Measurements from ENCODE around the gene TTC22.

Gene TTC22

DNA sequence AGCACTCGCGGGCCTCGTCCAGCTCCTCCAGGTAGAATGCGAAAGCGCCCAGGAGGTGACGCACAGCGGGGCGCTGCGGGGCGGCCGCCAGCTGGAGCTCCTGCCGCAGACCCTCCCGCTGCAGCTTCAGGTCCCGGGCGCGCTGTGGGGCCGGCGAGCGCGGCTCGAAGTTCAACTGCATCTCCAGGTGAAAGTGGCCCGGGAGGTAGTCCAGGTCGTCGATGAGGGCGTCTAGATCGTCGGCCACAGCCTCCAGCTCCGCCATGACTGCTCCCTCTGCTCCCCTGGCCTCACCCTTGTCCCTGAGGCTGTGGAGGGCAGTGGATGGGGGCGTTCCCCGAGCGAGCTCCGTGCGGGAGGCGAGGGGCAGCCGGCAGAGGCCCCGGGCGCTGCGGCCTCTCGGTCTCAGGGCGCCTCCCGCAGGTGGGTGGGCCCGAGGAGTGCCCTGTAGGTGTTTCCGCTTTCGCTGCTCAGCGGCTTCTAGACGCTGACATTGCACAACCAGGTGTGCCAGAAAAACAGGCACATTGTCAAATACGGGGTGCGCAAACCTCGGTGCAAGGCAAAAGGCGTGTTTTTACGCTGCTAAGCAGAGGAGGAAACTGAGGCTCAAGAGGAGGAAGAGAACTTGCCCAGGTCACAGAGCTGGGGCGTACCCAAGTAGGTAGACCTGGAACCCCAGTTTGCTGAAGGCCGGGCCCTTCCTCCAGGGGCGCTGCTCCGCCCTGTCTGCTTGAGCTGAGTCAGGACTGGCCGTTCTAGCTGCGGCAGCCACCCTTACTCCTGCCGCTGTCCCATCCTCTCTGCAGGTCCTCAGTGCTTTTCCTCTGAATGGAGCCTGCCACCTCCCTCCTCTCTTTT lies at the start of gene TTC22:
TSS of gene TTC22 (minus strand) at position 425 of the 861 bp plus-strand sequence. CDS start at position 265, 160 bp downstream.
- no peak for ATAC-seq
- TF ChIP-seq RARB (CRISPR knock-in tag; IDR thresholded peaks at IDR 0.05): no peak
- no peak for TF ChIP-seq ESRRG (CRISPR knock-in tag; IDR thresholded peaks at IDR 0.05)
- TF ChIP-seq ZC3H10 (CRISPR knock-in tag; IDR thresholded peaks at IDR 0.05): no peak
- TF ChIP-seq GLIS3 (CRISPR knock-in tag; IDR thresholded peaks at IDR 0.05): no peak
- TF ChIP-seq ARNTL (CRISPR knock-in tag; IDR thresholded peaks at IDR 0.05; ENCODE audit: borderline replicate concordance, low read depth): no peak
- TF ChIP-seq OSR1 (CRISPR knock-in tag; IDR thresholded peaks at IDR 0.05): no peak
- no peak for TF ChIP-seq ISL1 (CRISPR knock-in tag; IDR thresholded peaks at IDR 0.05)
- TF ChIP-seq, protein P1, sequence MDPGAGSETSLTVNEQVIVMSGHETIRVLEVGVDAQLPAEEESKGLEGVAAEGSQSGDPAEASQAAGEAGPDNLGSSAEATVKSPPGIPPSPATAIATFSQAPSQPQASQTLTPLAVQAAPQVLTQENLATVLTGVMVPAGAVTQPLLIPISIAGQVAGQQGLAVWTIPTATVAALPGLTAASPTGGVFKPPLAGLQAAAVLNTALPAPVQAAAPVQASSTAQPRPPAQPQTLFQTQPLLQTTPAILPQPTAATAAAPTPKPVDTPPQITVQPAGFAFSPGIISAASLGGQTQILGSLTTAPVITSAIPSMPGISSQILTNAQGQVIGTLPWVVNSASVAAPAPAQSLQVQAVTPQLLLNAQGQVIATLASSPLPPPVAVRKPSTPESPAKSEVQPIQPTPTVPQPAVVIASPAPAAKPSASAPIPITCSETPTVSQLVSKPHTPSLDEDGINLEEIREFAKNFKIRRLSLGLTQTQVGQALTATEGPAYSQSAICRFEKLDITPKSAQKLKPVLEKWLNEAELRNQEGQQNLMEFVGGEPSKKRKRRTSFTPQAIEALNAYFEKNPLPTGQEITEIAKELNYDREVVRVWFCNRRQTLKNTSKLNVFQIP (CRISPR knock-in tag; IDR thresholded peaks at IDR 0.05; ENCODE audit: borderline replicate concordance, low read depth): no peak
- no peak for TF ChIP-seq ZFP3 (CRISPR knock-in tag; IDR thresholded peaks at IDR 0.05)
- no peak for TF ChIP-seq TOX (CRISPR knock-in tag; IDR thresholded peaks at IDR 0.05; ENCODE audit: borderline replicate concordance)
- TF ChIP-seq, protein P2, sequence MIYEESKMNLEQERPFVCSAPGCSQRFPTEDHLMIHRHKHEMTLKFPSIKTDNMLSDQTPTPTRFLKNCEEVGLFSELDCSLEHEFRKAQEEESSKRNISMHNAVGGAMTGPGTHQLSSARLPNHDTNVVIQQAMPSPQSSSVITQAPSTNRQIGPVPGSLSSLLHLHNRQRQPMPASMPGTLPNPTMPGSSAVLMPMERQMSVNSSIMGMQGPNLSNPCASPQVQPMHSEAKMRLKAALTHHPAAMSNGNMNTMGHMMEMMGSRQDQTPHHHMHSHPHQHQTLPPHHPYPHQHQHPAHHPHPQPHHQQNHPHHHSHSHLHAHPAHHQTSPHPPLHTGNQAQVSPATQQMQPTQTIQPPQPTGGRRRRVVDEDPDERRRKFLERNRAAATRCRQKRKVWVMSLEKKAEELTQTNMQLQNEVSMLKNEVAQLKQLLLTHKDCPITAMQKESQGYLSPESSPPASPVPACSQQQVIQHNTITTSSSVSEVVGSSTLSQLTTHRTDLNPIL (CRISPR knock-in tag; IDR thresholded peaks at IDR 0.05; ENCODE audit: low read depth): no peak
- no peak for TF ChIP-seq ZNF8 (CRISPR knock-in tag; IDR thresholded peaks at IDR 0.05)
- no peak for TF ChIP-seq ZFP30 (CRISPR knock-in tag; IDR thresholded peaks at IDR 0.05)
- no peak for TF ChIP-seq ZNF70 (CRISPR knock-in tag; IDR thresholded peaks at IDR 0.05)
- no peak for TF ChIP-seq ZNF565 (CRISPR knock-in tag; conservative IDR thresholded peaks at IDR 0.05; ENCODE audit: low read depth)
- TF ChIP-seq, protein P3, sequence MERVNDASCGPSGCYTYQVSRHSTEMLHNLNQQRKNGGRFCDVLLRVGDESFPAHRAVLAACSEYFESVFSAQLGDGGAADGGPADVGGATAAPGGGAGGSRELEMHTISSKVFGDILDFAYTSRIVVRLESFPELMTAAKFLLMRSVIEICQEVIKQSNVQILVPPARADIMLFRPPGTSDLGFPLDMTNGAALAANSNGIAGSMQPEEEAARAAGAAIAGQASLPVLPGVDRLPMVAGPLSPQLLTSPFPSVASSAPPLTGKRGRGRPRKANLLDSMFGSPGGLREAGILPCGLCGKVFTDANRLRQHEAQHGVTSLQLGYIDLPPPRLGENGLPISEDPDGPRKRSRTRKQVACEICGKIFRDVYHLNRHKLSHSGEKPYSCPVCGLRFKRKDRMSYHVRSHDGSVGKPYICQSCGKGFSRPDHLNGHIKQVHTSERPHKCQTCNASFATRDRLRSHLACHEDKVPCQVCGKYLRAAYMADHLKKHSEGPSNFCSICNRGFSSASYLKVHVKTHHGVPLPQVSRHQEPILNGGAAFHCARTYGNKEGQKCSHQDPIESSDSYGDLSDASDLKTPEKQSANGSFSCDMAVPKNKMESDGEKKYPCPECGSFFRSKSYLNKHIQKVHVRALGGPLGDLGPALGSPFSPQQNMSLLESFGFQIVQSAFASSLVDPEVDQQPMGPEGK (CRISPR knock-in tag; IDR thresholded peaks at IDR 0.05; ENCODE audit: borderline replicate concordance): no peak
- TF ChIP-seq, protein P4, sequence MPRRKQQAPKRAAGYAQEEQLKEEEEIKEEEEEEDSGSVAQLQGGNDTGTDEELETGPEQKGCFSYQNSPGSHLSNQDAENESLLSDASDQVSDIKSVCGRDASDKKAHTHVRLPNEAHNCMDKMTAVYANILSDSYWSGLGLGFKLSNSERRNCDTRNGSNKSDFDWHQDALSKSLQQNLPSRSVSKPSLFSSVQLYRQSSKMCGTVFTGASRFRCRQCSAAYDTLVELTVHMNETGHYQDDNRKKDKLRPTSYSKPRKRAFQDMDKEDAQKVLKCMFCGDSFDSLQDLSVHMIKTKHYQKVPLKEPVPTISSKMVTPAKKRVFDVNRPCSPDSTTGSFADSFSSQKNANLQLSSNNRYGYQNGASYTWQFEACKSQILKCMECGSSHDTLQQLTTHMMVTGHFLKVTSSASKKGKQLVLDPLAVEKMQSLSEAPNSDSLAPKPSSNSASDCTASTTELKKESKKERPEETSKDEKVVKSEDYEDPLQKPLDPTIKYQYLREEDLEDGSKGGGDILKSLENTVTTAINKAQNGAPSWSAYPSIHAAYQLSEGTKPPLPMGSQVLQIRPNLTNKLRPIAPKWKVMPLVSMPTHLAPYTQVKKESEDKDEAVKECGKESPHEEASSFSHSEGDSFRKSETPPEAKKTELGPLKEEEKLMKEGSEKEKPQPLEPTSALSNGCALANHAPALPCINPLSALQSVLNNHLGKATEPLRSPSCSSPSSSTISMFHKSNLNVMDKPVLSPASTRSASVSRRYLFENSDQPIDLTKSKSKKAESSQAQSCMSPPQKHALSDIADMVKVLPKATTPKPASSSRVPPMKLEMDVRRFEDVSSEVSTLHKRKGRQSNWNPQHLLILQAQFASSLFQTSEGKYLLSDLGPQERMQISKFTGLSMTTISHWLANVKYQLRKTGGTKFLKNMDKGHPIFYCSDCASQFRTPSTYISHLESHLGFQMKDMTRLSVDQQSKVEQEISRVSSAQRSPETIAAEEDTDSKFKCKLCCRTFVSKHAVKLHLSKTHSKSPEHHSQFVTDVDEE (CRISPR knock-in tag; IDR thresholded peaks at IDR 0.05): no peak
- no peak for TF ChIP-seq PPARA (CRISPR knock-in tag; IDR thresholded peaks at IDR 0.05; ENCODE audit: borderline replicate concordance)
- no peak for TF ChIP-seq BACH2 (CRISPR knock-in tag; IDR thresholded peaks at IDR 0.05; ENCODE audit: borderline replicate concordance)
- TF ChIP-seq, protein P5, sequence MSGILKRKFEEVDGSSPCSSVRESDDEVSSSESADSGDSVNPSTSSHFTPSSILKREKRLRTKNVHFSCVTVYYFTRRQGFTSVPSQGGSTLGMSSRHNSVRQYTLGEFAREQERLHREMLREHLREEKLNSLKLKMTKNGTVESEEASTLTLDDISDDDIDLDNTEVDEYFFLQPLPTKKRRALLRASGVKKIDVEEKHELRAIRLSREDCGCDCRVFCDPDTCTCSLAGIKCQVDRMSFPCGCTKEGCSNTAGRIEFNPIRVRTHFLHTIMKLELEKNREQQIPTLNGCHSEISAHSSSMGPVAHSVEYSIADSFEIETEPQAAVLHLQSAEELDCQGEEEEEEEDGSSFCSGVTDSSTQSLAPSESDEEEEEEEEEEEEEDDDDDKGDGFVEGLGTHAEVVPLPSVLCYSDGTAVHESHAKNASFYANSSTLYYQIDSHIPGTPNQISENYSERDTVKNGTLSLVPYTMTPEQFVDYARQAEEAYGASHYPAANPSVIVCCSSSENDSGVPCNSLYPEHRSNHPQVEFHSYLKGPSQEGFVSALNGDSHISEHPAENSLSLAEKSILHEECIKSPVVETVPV (CRISPR knock-in tag; IDR thresholded peaks at IDR 0.05): no peak

DNA sequence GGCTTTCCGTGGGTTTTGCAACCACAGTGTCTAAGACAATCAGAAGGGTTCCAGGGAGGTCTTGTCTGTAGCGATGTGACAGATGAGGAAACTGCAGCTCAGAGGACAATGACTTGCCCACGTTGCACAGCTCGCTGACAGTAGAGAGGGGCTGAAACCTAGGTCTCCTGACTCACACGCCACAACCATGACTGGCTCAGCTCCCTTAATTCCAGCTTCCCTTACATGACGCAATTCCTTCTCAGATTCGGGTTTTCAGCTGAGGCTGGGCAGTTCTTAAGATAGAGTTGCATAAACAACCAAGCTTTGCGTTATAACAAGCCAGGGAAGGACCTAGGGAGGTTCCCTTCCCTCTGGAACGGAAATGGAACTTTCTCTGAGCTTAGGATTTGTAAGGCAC lies 49.6 kb upstream of the TTC22 start:
- ATAC-seq: no peak
- TF ChIP-seq ZFP30 (CRISPR knock-in tag; IDR thresholded peaks at IDR 0.05): no peak
- TF ChIP-seq TOX (CRISPR knock-in tag; IDR thresholded peaks at IDR 0.05; ENCODE audit: borderline replicate concordance): no peak
- no peak for TF ChIP-seq ISL1 (CRISPR knock-in tag; IDR thresholded peaks at IDR 0.05)
- no peak for TF ChIP-seq OSR1 (CRISPR knock-in tag; IDR thresholded peaks at IDR 0.05)
- TF ChIP-seq, protein P2 (CRISPR knock-in tag; IDR thresholded peaks at IDR 0.05; ENCODE audit: low read depth): no peak
- no peak for TF ChIP-seq PPARA (CRISPR knock-in tag; IDR thresholded peaks at IDR 0.05; ENCODE audit: borderline replicate concordance)
- no peak for TF ChIP-seq ZNF565 (CRISPR knock-in tag; conservative IDR thresholded peaks at IDR 0.05; ENCODE audit: low read depth)
- no peak for TF ChIP-seq CSDC2 (CRISPR knock-in tag; IDR thresholded peaks at IDR 0.05)
- TF ChIP-seq, protein P4 (CRISPR knock-in tag; IDR thresholded peaks at IDR 0.05): no peak
- TF ChIP-seq, protein P5 (CRISPR knock-in tag; IDR thresholded peaks at IDR 0.05): no peak
- no peak for TF ChIP-seq BACH2 (CRISPR knock-in tag; IDR thresholded peaks at IDR 0.05; ENCODE audit: borderline replicate concordance)
- no peak for TF ChIP-seq ESRRG (CRISPR knock-in tag; IDR thresholded peaks at IDR 0.05)
- no peak for TF ChIP-seq RARB (CRISPR knock-in tag; IDR thresholded peaks at IDR 0.05)
- TF ChIP-seq ZNF8 (CRISPR knock-in tag; IDR thresholded peaks at IDR 0.05): no peak
- TF ChIP-seq SNAI2 (CRISPR knock-in tag; IDR thresholded peaks at IDR 0.05): no peak
- no peak for TF ChIP-seq ZNF70 (CRISPR knock-in tag; IDR thresholded peaks at IDR 0.05)
- TF ChIP-seq ZC3H10 (CRISPR knock-in tag; IDR thresholded peaks at IDR 0.05): no peak
